Neural progenitor cell (in vitro differentiated cells): Measurements from ENCODE around the gene SH3D21.

Experiments used
- EZH2 ChIP-seq: fragments of 200-600 bp; sonication (generic); IDR thresholded peaks from 2 replicates; pipeline ENCODE4 v1.6.1; 2017; ENCODE audit warnings: antibody characterized with exemption, mild to moderate bottlenecking, moderate library complexity
- EZH2phosphoT487 ChIP-seq: fragments of 200-600 bp; sonication (generic); IDR thresholded peaks from 2 replicates; pipeline ENCODE4 v1.6.1; 2017; ENCODE audit warnings: antibody characterized with exemption
- TF ChIP-seq, protein P1 (sequence below): fragments of 200-600 bp; sonication (generic); IDR thresholded peaks from 2 replicates; pipeline ENCODE4 v1.5.1; 2017; ENCODE audit warnings: antibody characterized with exemption, mild to moderate bottlenecking

DNA sequence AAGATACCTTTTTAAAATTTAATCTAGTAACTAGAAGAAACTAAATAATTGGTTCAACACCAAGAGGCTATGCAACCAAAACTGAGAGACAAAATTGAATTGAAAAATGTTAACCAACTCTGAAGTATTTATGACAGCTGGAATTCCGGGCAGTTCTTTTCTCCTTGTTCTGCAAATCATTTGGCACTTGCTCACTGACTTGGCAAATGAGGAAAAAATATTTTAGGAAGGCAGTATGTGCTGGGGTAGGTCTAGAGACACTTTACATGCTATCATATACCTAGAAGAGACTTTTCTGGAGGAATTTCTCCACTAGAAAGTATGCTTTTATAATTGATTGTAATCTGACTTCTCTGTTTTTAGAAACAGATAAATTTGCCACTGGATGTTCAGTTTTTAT is 22.1 kb upstream of the SH3D21 start:
- TF ChIP-seq, protein P1, sequence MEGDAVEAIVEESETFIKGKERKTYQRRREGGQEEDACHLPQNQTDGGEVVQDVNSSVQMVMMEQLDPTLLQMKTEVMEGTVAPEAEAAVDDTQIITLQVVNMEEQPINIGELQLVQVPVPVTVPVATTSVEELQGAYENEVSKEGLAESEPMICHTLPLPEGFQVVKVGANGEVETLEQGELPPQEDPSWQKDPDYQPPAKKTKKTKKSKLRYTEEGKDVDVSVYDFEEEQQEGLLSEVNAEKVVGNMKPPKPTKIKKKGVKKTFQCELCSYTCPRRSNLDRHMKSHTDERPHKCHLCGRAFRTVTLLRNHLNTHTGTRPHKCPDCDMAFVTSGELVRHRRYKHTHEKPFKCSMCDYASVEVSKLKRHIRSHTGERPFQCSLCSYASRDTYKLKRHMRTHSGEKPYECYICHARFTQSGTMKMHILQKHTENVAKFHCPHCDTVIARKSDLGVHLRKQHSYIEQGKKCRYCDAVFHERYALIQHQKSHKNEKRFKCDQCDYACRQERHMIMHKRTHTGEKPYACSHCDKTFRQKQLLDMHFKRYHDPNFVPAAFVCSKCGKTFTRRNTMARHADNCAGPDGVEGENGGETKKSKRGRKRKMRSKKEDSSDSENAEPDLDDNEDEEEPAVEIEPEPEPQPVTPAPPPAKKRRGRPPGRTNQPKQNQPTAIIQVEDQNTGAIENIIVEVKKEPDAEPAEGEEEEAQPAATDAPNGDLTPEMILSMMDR: no peak
- TF ChIP-seq EZH2 (no peak), EZH2phosphoT487 (no peak)
